Adrenal gland (tissue), 5 donors: ENCODE data around the gene SEZ6.

Experiments
- CTCF ChIP-seq, 6 experiments: fragments of 450-650 bp in 4 of 6; fragments of 200-600 bp in 2 of 6; sonication (generic) in 1 of 6; IDR thresholded peaks; 1 replicate in 5 of 6; 2 replicates in 1 of 6; pipeline versions ENCODE4 v1.5.1 to v1.8.0; 2016 to 2021; ENCODE audit warnings: antibody characterized with exemption in 6 of 6, mild to moderate bottlenecking in 2 of 6, moderate library complexity in 1 of 6
- POLR2A ChIP-seq, 2 donors: fragments of 450-650 bp; IDR thresholded peaks; one replicate each; pipeline ENCODE4 v1.6.1; 2017; ENCODE audit warnings: antibody characterized with exemption in 2 of 2, mild to moderate bottlenecking in 2 of 2, moderate library complexity in 1 of 2
- donor health status: DM: no; HTN: no; CAD: no.

DNA sequence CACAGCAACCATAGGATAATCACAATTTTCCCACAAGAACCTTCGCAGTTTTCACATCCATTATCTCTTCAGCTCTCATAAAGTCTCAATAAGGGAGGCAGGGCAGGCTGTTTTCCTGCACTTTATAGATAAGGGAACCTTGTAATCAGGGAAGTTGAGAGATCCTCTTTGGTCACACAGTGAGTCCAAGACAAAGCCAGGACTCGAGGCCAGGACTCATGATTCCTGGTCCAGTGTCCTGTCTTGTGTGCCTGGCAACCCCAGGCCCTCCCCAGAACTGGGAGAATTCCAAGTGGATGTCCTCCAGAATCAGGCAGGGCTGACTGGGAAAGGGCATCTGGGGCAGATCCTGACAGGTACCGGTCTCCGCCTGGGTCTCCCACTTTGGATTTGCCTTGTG, 31.4 kb downstream of the SEZ6 start:
- no peak for TF ChIP-seq CTCF (IDR thresholded peaks at IDR 0.05)
- TF ChIP-seq POLR2A (IDR thresholded peaks at IDR 0.05) = no peak
